H9 (cell line): ENCODE results near the gene SLC28A3. TPM values are rescaled to one million over a fixed set of nuclear protein-coding genes. Genes with fewer than 3 reads are reported as not detected.

Experiments
- DNase-seq: peaks from one replicate; pipeline ENCODE4 v3.0.0-alpha.2; 2017
- H2AFZ ChIP-seq: one replicate; pipeline ENCODE4 v1.6.1; 2013; ENCODE audit warnings: mild to moderate bottlenecking, low read length, control low read depth, moderate library complexity
- H2AK5ac ChIP-seq: 2 replicates; pipeline ENCODE4 v1.6.1; 2013; ENCODE audit warnings: low read length, control low read depth, mixed read lengths; ENCODE audit not compliant: insufficient read length
- H2BK120ac ChIP-seq: one replicate; pipeline ENCODE4 v1.6.1; 2013; ENCODE audit warnings: low read depth, mild to moderate bottlenecking, low read length, control low read depth, inconsistent platforms; ENCODE audit not compliant: poor library complexity, severe bottlenecking
- H2BK12ac ChIP-seq: 2 replicates; pipeline ENCODE4 v1.6.1; 2013; ENCODE audit warnings: low read length, control low read depth, mixed read lengths, low read depth; ENCODE audit not compliant: insufficient read length
- H2BK15ac ChIP-seq: 2 replicates; pipeline ENCODE4 v1.6.1; 2013; ENCODE audit warnings: low read depth, low read length, control low read depth
- H2BK20ac ChIP-seq: one replicate; pipeline ENCODE4 v1.6.1; 2013; ENCODE audit warnings: low read depth, mild to moderate bottlenecking, low read length, control low read depth, inconsistent platforms; ENCODE audit not compliant: poor library complexity, severe bottlenecking
- H2BK5ac ChIP-seq: 2 replicates; pipeline ENCODE4 v1.6.1; 2013; ENCODE audit warnings: low read length, control low read depth, mixed read lengths; ENCODE audit not compliant: insufficient read length
- H3K14ac ChIP-seq: 2 replicates; pipeline ENCODE4 v1.6.1; 2013; ENCODE audit warnings: low read length, control low read depth; ENCODE audit not compliant: insufficient read depth
- H3K18ac ChIP-seq: 2 replicates; pipeline ENCODE4 v1.6.1; 2013; ENCODE audit warnings: low read depth, mild to moderate bottlenecking, mixed read lengths, low read length, control low read depth; ENCODE audit not compliant: insufficient read length
- H3K23ac ChIP-seq: 2 replicates; pipeline ENCODE4 v1.6.1; 2013; ENCODE audit warnings: low read length, control low read depth, mixed read lengths, low read depth; ENCODE audit not compliant: insufficient read length
- H3K23me2 ChIP-seq: 2 replicates; pipeline ENCODE4 v1.6.1; 2013; ENCODE audit warnings: low read depth, mild to moderate bottlenecking, mixed read lengths, low read length, control low read depth; ENCODE audit not compliant: insufficient read length, poor library complexity, severe bottlenecking
- H3K27ac ChIP-seq: 2 replicates; pipeline ENCODE4 v1.5.1; 2013; ENCODE audit warnings: low read length, control low read depth, mixed read lengths, low read depth; ENCODE audit not compliant: insufficient read length
- H3K27me3 ChIP-seq: 2 replicates; pipeline ENCODE4 v1.6.1; 2013; ENCODE audit warnings: low read length, control low read depth, inconsistent platforms; ENCODE audit not compliant: insufficient read depth
- H3K4ac ChIP-seq: 2 replicates; pipeline ENCODE4 v1.6.1; 2013; ENCODE audit warnings: low read depth, mild to moderate bottlenecking, control low read depth, inconsistent platforms, low read length, moderate library complexity
- H3K4me1 ChIP-seq: 2 replicates; pipeline ENCODE4 v1.6.1; 2013; ENCODE audit warnings: low read length, control low read depth, inconsistent platforms; ENCODE audit not compliant: insufficient read depth
- H3K4me2 ChIP-seq: 2 replicates; pipeline ENCODE4 v1.6.1; 2013; ENCODE audit warnings: low read length, control low read depth, mixed read lengths; ENCODE audit not compliant: insufficient read length, insufficient read depth
- H3K56ac ChIP-seq: 2 replicates; pipeline ENCODE4 v1.6.1; 2013; ENCODE audit warnings: low read depth, mild to moderate bottlenecking, mixed read lengths, low read length, control low read depth; ENCODE audit not compliant: insufficient read length
- H3K79me1 ChIP-seq: 2 replicates; pipeline ENCODE4 v1.6.1; 2013; ENCODE audit warnings: low read depth, mild to moderate bottlenecking, moderate library complexity, low read length, control low read depth, inconsistent platforms; ENCODE audit not compliant: insufficient read depth, poor library complexity, severe bottlenecking
- H3K79me2 ChIP-seq: 2 replicates; pipeline ENCODE4 v1.6.1; 2013; ENCODE audit warnings: low read length, control low read depth, inconsistent platforms; ENCODE audit not compliant: insufficient read depth
- H3K9ac ChIP-seq: 2 replicates; pipeline ENCODE4 v1.6.1; 2013; ENCODE audit warnings: low read length, control low read depth, mixed read lengths; ENCODE audit not compliant: insufficient read length; ENCODE audit errors: extremely low read depth
- H3K9me3 ChIP-seq: one replicate; pipeline ENCODE4 v1.6.1; 2013; ENCODE audit warnings: low read depth, low read length, inconsistent platforms; ENCODE audit not compliant: control insufficient read depth
- H3T11ph ChIP-seq: one replicate; pipeline ENCODE4 v1.6.1; 2013; ENCODE audit warnings: mild to moderate bottlenecking, low read length, control low read depth, inconsistent platforms
- H4K20me1 ChIP-seq: one replicate; pipeline ENCODE4 v1.6.1; 2013; ENCODE audit not compliant: control insufficient read depth, insufficient read length, insufficient read depth
- H4K5ac ChIP-seq: 2 replicates; pipeline ENCODE4 v1.6.1; 2013; ENCODE audit warnings: low read depth, mild to moderate bottlenecking, mixed read lengths, low read length, control low read depth; ENCODE audit not compliant: insufficient read length
- H4K8ac ChIP-seq: replicated peaks from 2 replicates; pipeline ENCODE4 v1.6.1; 2013; ENCODE audit warnings: low read length, control low read depth, mixed read lengths, low read depth; ENCODE audit not compliant: insufficient read length
- H4K91ac ChIP-seq: 2 replicates; pipeline ENCODE4 v1.6.1; 2013; ENCODE audit warnings: low read depth, mild to moderate bottlenecking, moderate library complexity, mixed read lengths, low read length, control low read depth; ENCODE audit not compliant: insufficient read length
- H3K27ac Mint-ChIP-seq, 3 experiments: 2 replicates in 2 of 3; 3 replicates in 1 of 3; pipeline ENCODE4 v1.8.0; 2020 to 2021; ENCODE audit warnings: mixed read lengths in 3 of 3, mild to moderate bottlenecking in 1 of 3, moderate library complexity in 1 of 3
- H3K27me3 Mint-ChIP-seq: 2 replicates; pipeline ENCODE4 v1.8.0; 2021; ENCODE audit warnings: low read depth, mild to moderate bottlenecking, moderate library complexity, mixed read lengths
- H3K36me3 Mint-ChIP-seq, 3 experiments: 2 replicates in 2 of 3; 3 replicates in 1 of 3; pipeline ENCODE4 v1.8.0; 2020 to 2021; ENCODE audit warnings: low read depth in 3 of 3, mixed read lengths in 3 of 3; ENCODE audit not compliant: insufficient read depth in 1 of 3
- H3K4me1 Mint-ChIP-seq, 2 experiments: 2 replicates each; pipeline ENCODE4 v1.8.0; 2020; ENCODE audit warnings: mixed read lengths in 2 of 2
- H3K4me3 Mint-ChIP-seq, 2 experiments: 2 replicates in 1 of 2; 3 replicates in 1 of 2; pipeline ENCODE4 v1.8.0; 2020 to 2021; ENCODE audit warnings: mild to moderate bottlenecking in 2 of 2, mixed read lengths in 2 of 2, moderate library complexity in 1 of 2
- H3K9me3 Mint-ChIP-seq, 2 experiments: 2 replicates in 1 of 2; 3 replicates in 1 of 2; pipeline ENCODE4 v1.8.0; 2020; ENCODE audit warnings: mild to moderate bottlenecking in 2 of 2, mixed read lengths in 2 of 2, moderate library complexity in 1 of 2
- WGBS: extraction: QIAGEN DNeasy Blood & Tissue Kit; methylation state at CpG from one replicate; pipeline ENCODE4 v1.1.7; 2013; ENCODE audit warnings: missing lambda C conversion rate, low lambda C conversion rate, mixed read lengths; ENCODE audit not compliant: insufficient read length; ENCODE audit errors: extremely low coverage; 5-methylcytosine and 5-hydroxymethylcytosine counted together
- total RNA-seq: library from RNA; stranded (reverse); gene quantifications from 2 replicates; pipeline ENCODE4 v1.2.1, GENCODE V29; 2021
- TF ChIP-seq, protein P1 (sequence below): fragments of 200-600 bp; sonication (generic); conservative IDR thresholded peaks from 3 replicates; pipeline ENCODE4 v1.8.0; 2021; ENCODE audit warnings: antibody characterized with exemption, mild to moderate bottlenecking

Gene SLC28A3
- total RNA-seq, 1 experiment from 2014 or later = not detected

DNA sequence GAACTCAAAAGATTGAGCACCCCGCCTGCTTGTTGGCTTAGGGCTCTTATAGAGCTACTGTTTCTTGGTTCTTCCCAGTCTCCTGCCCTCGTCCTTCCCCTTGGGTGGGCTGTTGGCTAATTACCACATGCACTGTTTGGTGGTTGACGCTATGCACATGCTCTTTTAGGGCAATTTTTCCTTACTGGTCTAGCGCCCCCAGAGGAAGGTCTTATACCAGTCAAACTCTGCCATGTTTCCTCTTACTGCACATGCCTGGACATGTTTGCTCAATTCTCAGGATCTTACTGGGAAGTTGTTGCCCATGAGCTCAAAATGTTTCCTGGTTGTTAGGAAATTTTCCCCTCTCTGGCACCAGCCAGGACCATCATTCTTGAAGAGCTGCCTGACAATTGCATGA is 101.9 kb downstream of the SLC28A3 start:
- Histone ChIP-seq H3K9me3 (no peaks in the 10 kb centered on the region), H3K27ac (no peak overlapping the region), H2BK120ac (no peak overlapping the region), H3K9ac (no peak overlapping the region), H4K8ac (no peak overlapping the region), H3K4ac (no peak overlapping the region), H3K4me2 (no peak overlapping the region), H4K91ac (no peak overlapping the region), H2BK5ac (no peak overlapping the region), H3K79me2 (no peaks in the 10 kb centered on the region), H3K27me3 (no peaks in the 10 kb centered on the region), H2BK15ac (no peak overlapping the region), H3K18ac (peak overlapping the region; percentile 38), H4K20me1 (no peaks in the 10 kb centered on the region), H3T11ph (no peak overlapping the region), H2BK12ac (no peak overlapping the region), H3K23me2 (no peaks in the 10 kb centered on the region), H2AFZ (no peak overlapping the region), H2BK20ac (no peak overlapping the region), H3K4me1 (no peaks in the 10 kb centered on the region), H3K23ac (no peak overlapping the region), H4K5ac (no peak overlapping the region), H3K56ac (no peak overlapping the region), H2AK5ac (no peak overlapping the region), H3K79me1 (no peaks in the 10 kb centered on the region), H3K14ac (no peak overlapping the region)
- TF ChIP-seq, protein P1, sequence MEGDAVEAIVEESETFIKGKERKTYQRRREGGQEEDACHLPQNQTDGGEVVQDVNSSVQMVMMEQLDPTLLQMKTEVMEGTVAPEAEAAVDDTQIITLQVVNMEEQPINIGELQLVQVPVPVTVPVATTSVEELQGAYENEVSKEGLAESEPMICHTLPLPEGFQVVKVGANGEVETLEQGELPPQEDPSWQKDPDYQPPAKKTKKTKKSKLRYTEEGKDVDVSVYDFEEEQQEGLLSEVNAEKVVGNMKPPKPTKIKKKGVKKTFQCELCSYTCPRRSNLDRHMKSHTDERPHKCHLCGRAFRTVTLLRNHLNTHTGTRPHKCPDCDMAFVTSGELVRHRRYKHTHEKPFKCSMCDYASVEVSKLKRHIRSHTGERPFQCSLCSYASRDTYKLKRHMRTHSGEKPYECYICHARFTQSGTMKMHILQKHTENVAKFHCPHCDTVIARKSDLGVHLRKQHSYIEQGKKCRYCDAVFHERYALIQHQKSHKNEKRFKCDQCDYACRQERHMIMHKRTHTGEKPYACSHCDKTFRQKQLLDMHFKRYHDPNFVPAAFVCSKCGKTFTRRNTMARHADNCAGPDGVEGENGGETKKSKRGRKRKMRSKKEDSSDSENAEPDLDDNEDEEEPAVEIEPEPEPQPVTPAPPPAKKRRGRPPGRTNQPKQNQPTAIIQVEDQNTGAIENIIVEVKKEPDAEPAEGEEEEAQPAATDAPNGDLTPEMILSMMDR = peak; percentile 52
- DNase-seq = no peak
- Mint-ChIP-seq H3K4me3 (no peak overlapping the region), H3K36me3 (peaks cover 5 to 25% (median 14%) of the 10 kb centered on the region in 3 experiments; a peak in 6 of 7 replicates), H3K4me1 (no peaks in the 10 kb centered on the region), H3K9me3 (peaks cover 15 to 22% of the 10 kb centered on the region in 2 experiments), H3K27ac (peak overlapping the region in 1 of 3 experiments; percentile 58; a peak in 1 of 7 replicates), H3K27me3 (peaks cover 5% of the 10 kb centered on the region)
- no CpG with 5 or more reads among the region's 4 CpGs for WGBS
